GM12891 (cell line): Measurements from ENCODE around the gene PRKAG3.

ENCODE experiments used
- POLR2A ChIP-seq: IDR thresholded peaks from 2 replicates; pipeline ENCODE4 v1.6.1; 2011; ENCODE audit warnings: low read depth, low read length, control low read depth
- POLR2AphosphoS5 ChIP-seq: IDR thresholded peaks from 2 replicates; pipeline ENCODE4 v1.6.1; 2011; ENCODE audit warnings: low read depth, low read length, control low read depth
- SPI1 ChIP-seq: IDR thresholded peaks from 2 replicates; pipeline ENCODE4 v1.6.1; 2011; ENCODE audit warnings: low read depth, low read length, control low read depth
- TAF1 ChIP-seq: IDR thresholded peaks from 2 replicates; pipeline ENCODE4 v1.6.1; 2011; ENCODE audit warnings: low read depth, low read length, control low read depth

DNA sequence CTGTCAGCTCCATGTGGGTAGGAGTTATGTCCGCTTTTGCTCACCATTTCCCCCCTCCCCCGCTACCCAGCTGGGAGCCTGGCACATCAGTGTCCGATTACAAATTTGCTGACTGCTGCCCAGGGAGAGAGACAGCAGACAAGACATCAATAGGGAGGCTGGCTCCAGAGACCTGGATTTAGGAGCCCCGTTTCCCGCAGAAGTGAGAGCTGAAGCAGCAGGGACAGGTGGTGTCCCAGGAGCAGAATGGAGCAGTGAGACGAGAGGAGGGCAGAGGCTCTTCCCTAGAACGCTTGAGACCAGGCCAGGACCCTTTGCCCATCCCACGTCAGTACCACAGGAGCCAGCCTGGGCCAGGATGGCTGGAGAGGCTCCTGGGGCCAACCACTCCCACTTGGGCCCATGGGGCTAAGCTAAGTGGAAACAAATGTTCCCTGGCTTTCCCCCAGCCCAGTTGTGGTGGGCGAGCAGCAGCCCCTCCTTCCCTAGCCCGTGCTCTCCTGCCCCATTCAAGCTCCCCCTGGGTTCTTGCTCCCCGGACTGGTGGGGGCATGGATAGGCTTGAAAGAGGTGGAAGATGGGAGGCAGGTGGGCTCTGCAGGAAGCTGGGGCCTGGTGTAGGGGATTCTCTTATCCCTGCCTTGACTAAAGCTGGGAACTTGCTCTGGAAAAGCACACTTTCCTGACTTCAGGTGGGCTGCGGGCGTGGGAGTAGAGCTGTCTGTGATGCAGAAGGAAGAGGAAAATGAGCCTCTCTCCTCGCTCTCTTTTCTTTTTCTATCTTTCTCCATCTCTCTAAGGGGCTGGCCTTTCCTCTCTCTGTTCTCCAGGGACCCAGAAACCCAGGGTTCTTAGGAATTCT is 23.9 kb upstream of the PRKAG3 start:
- TF ChIP-seq SPI1 (no peak), POLR2A (no peak), POLR2AphosphoS5 (no peak), TAF1 (no peak)
